IPS-18c (cell line): ENCODE results near the gene CSH1.
A peak's percentile ranks its signal among the peaks of the same experiment; 100 is the strongest.
"Not testable (repeated sequence)": the region's sequence is repeated elsewhere in the genome, so short reads cannot be mapped to it uniquely, and the experiment has no call there.

Experiments used
- H3K4me3 ChIP-seq: 2 replicates; pipeline ENCODE4 v1.7.0; 2013; ENCODE audit warnings: low read depth, mild to moderate bottlenecking, low read length, moderate library complexity; ENCODE audit not compliant: insufficient read depth
- H3K9me3 ChIP-seq: one replicate; pipeline ENCODE4 v1.6.1; 2013; ENCODE audit warnings: mild to moderate bottlenecking, low read length, moderate library complexity; ENCODE audit not compliant: control insufficient read depth, insufficient read depth

CSH1 gene

DNA sequence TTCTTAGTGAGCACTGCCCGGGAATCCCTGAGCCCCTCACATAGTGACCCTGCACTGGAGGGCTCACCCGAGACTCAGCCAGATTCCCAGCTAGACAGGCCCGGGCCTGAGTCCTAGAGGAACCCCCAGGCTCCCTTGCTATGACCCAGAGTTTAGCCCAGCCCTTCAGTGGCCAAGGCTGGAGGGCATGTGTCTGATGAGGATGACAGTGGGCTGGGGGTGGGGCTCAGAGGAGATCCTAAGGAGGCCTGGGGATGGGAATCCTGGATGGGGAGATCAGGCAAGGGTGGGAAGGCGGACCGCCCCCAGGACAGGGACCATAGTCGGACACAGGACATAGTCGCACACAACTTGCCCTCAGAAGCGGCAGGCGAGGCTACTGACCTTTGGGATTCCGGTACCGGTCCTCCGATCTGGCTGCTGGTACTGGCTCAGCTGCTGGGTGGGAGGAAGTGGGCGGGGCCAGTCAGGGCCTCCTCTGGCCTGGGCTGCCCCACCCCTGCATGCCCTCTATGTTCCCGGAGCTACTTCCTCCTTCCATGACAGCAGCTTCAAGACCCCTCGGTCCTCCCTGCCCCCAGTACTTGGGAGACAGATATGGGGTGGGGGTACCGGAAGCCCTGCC is 34.7 kb upstream of the CSH1 start:
- Histone ChIP-seq H3K9me3 (peaks cover 2% of the 10 kb centered on the region), H3K4me3 (no peak overlapping the region)

GRCh38 chr17:63929860-63930766 is 33.7 kb upstream of the CSH1 start:
- H3K9me3 ChIP-seq = peaks cover 2% of the 10 kb centered on the region
- no peak overlapping the region for H3K4me3 ChIP-seq

DNA sequence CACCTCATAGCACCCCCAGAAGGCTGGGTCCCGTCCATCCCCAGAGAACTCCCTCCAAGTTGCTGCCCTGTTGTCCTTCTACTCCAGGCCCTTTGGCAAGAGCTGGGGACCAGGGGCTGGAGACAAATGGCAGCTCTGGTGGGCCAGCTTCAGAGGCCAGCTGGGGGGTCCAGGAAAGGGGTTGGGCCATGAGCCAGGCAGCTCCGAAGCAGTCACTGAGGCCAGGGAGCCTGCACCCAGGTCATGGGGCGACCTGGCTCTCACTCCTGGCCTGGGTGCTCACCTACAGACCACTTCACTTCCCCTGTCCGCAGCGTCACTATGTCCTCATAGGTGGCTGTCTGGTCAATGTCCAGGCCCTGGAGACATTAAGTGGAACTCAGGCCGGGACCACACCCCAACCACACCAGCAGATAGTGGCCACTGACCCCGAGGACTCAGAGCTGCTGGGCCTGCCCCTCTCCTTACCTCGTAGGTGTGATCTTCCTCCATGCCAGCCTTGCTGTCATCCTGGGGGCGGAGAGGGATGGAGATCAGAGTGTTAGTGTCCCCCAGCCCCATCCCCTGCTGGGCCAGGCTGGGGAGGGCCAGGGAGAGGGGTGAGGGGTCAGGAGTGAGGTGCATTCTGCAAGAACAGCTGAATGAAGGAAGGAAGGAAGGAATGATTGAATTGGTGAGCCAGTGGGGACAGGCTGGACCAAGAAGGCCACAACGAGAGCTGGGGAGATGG is 32.8 kb upstream of the CSH1 start:
- Histone ChIP-seq H3K4me3 (no peak overlapping the region), H3K9me3 (peaks cover 2% of the 10 kb centered on the region)

GRCh38 chr17:63928172-63928666 is 31.8 kb upstream of the CSH1 start:
- Histone ChIP-seq H3K4me3 (no peak overlapping the region), H3K9me3 (peaks cover 2% of the 10 kb centered on the region)

DNA sequence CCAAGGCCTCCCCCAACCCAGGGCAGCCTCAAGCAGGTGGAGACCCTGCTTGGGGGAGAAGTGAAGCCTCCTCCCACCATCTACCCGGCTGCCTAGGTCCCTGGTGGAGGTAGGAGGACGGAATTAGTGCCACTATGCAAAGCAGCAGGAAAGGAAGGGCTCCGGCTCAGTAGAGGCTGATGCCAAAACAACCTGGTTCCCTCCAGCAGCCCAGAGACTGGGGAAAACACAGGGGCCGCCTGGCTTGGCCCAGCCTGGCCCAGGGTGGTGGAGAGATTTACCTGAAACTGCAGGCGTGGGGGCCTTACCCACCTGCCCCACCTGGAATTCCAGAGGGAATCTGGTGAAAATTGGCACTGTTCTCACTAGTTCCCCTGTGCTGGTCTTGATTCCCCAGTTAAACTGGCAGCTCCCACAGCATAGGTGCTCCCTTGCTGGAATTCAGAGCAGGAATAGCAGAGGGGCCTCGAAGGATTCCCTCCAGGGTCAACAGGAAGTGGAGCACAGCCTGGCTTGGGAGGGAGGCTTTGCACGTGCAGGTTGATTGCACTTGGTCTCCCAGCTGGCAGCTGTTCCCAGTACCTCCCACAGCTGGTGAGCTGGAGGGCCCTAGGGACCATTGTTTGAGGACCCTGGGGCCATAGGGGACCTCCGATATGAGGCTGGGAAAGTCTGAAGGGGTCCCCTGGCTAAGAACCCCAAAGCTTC is 31.2 kb upstream of the CSH1 start:
- Histone ChIP-seq H3K4me3 (no peak overlapping the region), H3K9me3 (peaks cover 2% of the 10 kb centered on the region)

DNA sequence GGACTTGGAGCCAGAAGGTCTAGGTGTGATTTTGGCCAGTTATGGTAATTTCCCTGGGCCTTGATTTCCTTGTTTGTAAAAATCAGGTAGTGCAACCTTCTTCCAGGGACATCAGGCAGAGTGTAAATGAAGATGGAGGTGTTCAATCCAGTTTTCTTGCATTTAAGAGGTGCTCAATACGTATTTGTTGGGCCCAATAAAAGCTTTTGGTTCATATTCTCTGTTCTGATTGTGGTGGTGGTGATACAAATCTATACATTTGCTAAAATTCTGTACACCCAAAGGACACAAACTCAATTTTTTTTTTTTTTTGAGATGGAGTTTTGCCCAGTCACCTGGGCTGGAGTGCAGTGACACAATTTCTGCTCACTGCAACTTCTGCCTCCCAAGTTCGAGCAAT is 29.8 kb upstream of the CSH1 start:
- Histone ChIP-seq H3K4me3 (no peak overlapping the region), H3K9me3 (peaks cover 2% of the 10 kb centered on the region)

GRCh38 chr17:63925615-63926014 is 29.2 kb upstream of the CSH1 start:
- peaks cover 2% of the 10 kb centered on the region for H3K9me3 ChIP-seq
- H3K4me3 ChIP-seq = no peak overlapping the region

DNA sequence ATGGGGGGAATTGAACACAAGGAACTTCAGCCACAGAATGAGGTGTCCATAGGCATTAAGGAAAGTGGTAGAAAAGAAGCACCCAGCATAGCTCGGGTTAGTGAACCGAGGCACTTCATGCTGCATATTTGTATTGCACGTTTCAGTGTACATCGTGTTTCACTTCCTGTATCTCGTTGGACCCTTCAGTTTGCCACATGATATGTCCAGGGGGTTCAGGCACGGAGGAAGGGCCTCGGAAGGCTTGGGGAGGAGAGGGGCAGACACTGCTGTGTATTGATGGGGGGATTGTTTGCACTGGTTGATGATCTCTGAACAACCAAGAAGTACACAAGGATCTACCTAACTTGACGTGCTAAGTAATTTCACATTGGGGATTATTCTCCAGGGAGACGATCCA is 26.0 kb upstream of the CSH1 start:
- H3K4me3 ChIP-seq, H3K9me3 ChIP-seq: not testable (repeated sequence)

GRCh38 chr17:63920779-63921178 is 24.4 kb upstream of the CSH1 start:
- H3K9me3 ChIP-seq, H3K4me3 ChIP-seq: not testable (repeated sequence)

DNA sequence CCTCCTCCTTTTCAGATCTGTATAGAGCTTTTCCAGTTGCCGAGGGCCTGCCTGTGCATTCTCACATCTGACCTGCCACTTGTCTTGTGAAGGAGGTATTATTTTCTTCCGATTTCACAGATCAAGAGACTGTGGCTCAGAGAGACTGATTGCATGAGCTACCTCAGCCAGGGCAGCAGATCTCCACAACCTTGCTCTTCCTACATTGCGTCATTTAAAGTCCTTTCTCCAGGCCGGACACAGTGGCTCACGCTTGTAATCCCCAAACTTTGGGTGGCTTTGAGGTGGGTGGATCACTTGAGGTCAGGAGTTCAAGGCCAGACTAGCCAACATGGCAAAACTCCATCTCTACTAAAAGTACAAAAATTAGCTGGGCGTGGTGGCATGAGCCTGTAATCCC is 23.7 kb upstream of the CSH1 start:
- not testable (repeated sequence) for H3K4me3 ChIP-seq, H3K9me3 ChIP-seq

- Histone ChIP-seq H3K9me3 (peaks cover 4% of the 10 kb centered on the region), H3K4me3 (no peak overlapping the region)
Measured at GRCh38 chr17:63919311-63919723, 22.9 kb upstream of the CSH1 start.

DNA sequence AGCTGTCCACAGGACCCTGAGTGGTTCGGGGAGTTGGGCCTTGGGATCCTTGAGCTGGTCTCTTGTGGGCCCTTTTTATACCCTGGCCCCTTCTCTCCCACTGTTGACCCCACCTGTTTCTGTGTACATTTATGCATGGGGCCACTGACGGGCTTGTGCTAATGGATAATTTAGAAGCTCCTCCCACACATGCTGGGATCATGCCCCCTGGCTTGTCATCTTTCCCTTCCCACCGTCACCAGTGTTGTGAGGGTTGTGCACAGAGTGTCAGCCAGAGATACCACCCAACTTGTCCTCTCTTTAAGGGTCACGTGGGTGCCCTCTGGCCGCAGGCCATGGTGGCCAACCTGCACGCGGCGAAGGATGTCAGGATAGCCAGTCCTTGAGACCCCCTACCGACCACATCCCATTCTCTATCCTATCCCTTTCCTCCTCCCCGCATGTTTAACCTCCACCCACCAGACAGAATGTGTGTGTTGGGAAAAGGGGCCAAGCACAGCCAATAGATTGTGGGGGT is 22.5 kb upstream of the CSH1 start, which contains the start of gene GH1:
Gene GH1 (minus strand): TSS at position 51 of the 517 bp plus-strand sequence. CDS start 63 bp downstream, outside the sequence.
- not testable (repeated sequence) for H3K9me3 ChIP-seq
- H3K4me3 ChIP-seq = peak within 1 kb of the TSS; percentile 20; the same call in 1 of the 2 replicates

DNA sequence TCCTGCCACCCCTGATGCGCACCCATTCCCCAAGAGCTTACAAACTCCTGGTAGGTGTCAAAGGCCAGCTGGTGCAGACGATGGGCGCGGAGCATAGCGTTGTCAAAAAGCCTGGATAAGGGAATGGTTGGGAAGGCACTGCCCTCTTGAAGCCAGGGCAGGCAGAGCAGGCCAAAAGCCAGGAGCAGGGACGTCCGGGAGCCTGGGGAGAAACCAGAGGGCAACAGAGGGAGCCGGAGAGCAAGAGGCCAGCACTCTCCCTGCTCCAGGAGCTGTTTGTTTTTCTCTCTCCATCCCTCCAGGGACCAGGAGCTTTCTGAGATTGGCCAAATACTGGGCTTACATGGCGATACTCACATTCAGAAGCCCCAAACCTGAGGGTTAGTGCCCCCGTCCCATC is 21.9 kb upstream of the CSH1 start:
- peak overlapping the region; percentile 20; the same call in 1 of the 2 replicates for H3K4me3 ChIP-seq
- H3K9me3 ChIP-seq = peaks cover 4% of the 10 kb centered on the region

GRCh38 chr17:63917646-63918045 is 21.3 kb upstream of the CSH1 start:
- no peak overlapping the region for H3K4me3 ChIP-seq
- H3K9me3 ChIP-seq = peaks cover 4% of the 10 kb centered on the region

GRCh38 chr17:63917206-63917605 is 20.8 kb upstream of the CSH1 start:
- H3K4me3 ChIP-seq, H3K9me3 ChIP-seq: not testable (repeated sequence)

- no peak overlapping the region for H3K4me3 ChIP-seq
- H3K9me3 ChIP-seq = peaks cover 4% of the 10 kb centered on the region
Measured at GRCh38 chr17:63916566-63917185, 20.3 kb upstream of the CSH1 start.
